ENCODE measurements around the gene CENPT. TPM values are rescaled to one million over a fixed set of nuclear protein-coding genes. Genes with fewer than 3 reads are reported as not detected.

Gene CENPT
- total RNA-seq, 4 donors from 2014 or later, result 140 to 311 (median 201) TPM

DNA sequence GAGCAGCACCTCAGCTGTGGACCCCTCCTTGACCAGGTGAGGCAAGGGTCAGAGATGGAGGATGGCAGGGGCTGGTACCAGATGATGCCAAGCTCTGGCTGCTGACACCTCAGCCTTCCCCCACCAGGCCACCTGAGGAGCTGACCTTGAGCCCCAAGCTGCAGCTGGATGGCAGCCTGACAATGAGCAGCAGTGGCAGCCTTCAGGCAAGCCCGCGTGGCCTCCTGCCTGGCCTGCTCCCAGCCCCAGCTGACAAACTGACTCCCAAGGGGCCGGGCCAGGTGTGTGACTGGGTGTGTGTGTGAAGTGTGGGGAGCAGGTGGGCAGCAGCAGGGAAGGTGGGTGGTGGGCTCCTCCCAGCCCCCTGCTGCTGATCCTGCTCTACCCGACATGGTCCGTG, 32.4 kb upstream of the CENPT start:
- H3K36me3 ChIP-seq, result peaks cover 76% of the 10 kb centered on the region

DNA sequence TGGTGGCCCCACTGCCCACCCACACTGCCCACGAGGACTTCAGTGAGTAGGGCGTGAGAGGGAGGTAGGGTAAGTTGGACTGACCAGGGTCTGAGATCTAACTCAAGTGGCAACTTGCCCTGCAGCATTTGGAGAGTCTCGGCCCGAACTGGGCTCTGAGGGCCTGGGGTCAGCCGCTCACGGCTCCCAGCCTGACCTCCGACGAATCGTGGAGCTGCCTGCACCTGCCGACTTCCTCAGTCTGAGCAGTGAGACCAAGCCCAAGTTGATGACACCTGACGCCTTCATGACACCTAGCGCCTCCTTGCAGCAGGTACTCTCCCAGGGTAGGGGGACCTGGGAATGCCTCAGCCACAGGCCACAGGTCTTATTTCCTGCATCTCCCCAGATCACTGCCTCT, 32.0 kb upstream of the CENPT start:
- 79% methylated on average over 8 of the region's 12 CpGs for WGBS
- no peak for TF ChIP-seq EP300 (IDR thresholded peaks at IDR 0.05)
- no peak for TF ChIP-seq POLR2A (IDR thresholded peaks at IDR 0.05)
- TF ChIP-seq, protein P1, sequence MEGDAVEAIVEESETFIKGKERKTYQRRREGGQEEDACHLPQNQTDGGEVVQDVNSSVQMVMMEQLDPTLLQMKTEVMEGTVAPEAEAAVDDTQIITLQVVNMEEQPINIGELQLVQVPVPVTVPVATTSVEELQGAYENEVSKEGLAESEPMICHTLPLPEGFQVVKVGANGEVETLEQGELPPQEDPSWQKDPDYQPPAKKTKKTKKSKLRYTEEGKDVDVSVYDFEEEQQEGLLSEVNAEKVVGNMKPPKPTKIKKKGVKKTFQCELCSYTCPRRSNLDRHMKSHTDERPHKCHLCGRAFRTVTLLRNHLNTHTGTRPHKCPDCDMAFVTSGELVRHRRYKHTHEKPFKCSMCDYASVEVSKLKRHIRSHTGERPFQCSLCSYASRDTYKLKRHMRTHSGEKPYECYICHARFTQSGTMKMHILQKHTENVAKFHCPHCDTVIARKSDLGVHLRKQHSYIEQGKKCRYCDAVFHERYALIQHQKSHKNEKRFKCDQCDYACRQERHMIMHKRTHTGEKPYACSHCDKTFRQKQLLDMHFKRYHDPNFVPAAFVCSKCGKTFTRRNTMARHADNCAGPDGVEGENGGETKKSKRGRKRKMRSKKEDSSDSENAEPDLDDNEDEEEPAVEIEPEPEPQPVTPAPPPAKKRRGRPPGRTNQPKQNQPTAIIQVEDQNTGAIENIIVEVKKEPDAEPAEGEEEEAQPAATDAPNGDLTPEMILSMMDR (IDR thresholded peaks at IDR 0.05), result no peak
- no peak for TF ChIP-seq POLR2AphosphoS5 (IDR thresholded peaks at IDR 0.05)
- H3K36me3 ChIP-seq, result peaks cover 76% of the 10 kb centered on the region

More for the DNA sequence above, 32.4 kb upstream of the CENPT start:
- Histone ChIP-seq H3K4me1 (peaks cover 24% of the 10 kb centered on the region), H3K9me3 (no peaks in the 10 kb centered on the region), H3K27me3 (no peaks in the 10 kb centered on the region), H3K27ac (no peak overlapping the region), H3K4me3 (no peak overlapping the region)
- TF ChIP-seq, protein P1 (IDR thresholded peaks at IDR 0.05), result no peak
- TF ChIP-seq EP300 (IDR thresholded peaks at IDR 0.05), result no peak
- TF ChIP-seq POLR2AphosphoS5 (IDR thresholded peaks at IDR 0.05), result no peak
- no peak for TF ChIP-seq POLR2A (IDR thresholded peaks at IDR 0.05)
- WGBS, result 84% methylated on average over 3 of the region's 5 CpGs
- no peak for DNase-seq (ENCODE audit: low spot score in 2 of 2)

DNA sequence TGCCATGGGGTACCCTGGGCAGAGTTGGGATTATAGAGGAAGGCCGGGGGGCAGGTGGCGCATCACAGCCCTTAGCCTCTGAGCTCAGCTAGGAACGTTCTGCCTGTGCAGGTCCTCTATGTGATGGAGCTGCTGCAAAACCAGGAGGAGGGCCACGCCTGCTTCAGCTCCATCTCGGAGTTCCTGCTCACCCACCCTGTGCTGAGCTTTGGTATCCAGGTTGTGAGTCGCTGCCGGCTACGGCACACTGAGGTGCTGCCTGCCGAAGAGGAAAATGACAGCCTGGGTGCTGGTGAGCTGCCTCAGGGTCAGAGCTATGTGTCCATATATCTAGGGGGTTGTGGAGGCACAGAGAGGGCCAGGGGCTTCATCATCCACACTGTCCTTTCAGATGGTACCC, 31.4 kb upstream of the CENPT start:
- no peaks in the 10 kb centered on the region for H3K27me3 ChIP-seq
- no peak overlapping the region for H3K4me3 ChIP-seq
- no peak for DNase-seq (ENCODE audit: low spot score in 2 of 2)
- H3K9me3 ChIP-seq, result no peaks in the 10 kb centered on the region
- 100% methylated on average over 7 of the region's 9 CpGs for WGBS
- no peak overlapping the region for H3K27ac ChIP-seq
- peaks cover 24% of the 10 kb centered on the region for H3K4me1 ChIP-seq
- H3K36me3 ChIP-seq, result peaks cover 73% of the 10 kb centered on the region
- no peak for TF ChIP-seq POLR2A (IDR thresholded peaks at IDR 0.05)
- TF ChIP-seq POLR2AphosphoS5 (IDR thresholded peaks at IDR 0.05), result no peak
- TF ChIP-seq, protein P1 (IDR thresholded peaks at IDR 0.05), result no peak
- TF ChIP-seq EP300 (IDR thresholded peaks at IDR 0.05), result no peak

More for the DNA sequence above, 32.0 kb upstream of the CENPT start:
- no peak overlapping the region for H3K27ac ChIP-seq
- no peak for DNase-seq (ENCODE audit: low spot score in 2 of 2)
- no peak overlapping the region for H3K4me3 ChIP-seq
- H3K27me3 ChIP-seq, result no peaks in the 10 kb centered on the region
- peaks cover 24% of the 10 kb centered on the region for H3K4me1 ChIP-seq
- no peaks in the 10 kb centered on the region for H3K9me3 ChIP-seq

DNA sequence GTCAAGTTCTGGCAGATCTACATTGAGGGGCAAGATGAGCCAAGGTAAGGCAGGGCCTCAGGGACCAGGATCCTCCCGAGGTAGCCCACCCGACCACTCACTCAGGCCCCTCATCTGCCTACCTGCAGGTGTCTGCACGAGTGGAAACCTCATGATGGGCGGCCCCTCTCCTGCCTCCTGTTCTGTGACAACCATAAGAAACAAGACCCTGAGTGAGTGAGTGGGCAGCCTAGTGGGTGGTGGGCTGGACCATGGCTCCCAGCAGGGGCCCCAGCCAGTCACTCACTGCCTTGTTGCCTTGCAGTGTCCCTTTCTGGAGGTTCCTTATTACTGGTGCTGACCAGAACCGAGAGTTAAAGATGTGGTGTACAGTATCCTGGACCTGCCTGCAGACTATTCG, 30.7 kb upstream of the CENPT start:
- TF ChIP-seq, protein P1 (IDR thresholded peaks at IDR 0.05), result no peak
- no peak for TF ChIP-seq EP300 (IDR thresholded peaks at IDR 0.05)
- no peak for TF ChIP-seq POLR2A (IDR thresholded peaks at IDR 0.05)
- no peak for TF ChIP-seq POLR2AphosphoS5 (IDR thresholded peaks at IDR 0.05)
- Histone ChIP-seq H3K27me3 (no peaks in the 10 kb centered on the region), H3K36me3 (peaks cover 69% of the 10 kb centered on the region), H3K4me3 (no peak overlapping the region), H3K4me1 (peaks cover 29% of the 10 kb centered on the region), H3K27ac (no peak overlapping the region), H3K9me3 (no peaks in the 10 kb centered on the region)
- WGBS, result 100% methylated on average over 2 of the region's 6 CpGs
- DNase-seq (ENCODE audit: low spot score in 2 of 2), result no peak

DNA sequence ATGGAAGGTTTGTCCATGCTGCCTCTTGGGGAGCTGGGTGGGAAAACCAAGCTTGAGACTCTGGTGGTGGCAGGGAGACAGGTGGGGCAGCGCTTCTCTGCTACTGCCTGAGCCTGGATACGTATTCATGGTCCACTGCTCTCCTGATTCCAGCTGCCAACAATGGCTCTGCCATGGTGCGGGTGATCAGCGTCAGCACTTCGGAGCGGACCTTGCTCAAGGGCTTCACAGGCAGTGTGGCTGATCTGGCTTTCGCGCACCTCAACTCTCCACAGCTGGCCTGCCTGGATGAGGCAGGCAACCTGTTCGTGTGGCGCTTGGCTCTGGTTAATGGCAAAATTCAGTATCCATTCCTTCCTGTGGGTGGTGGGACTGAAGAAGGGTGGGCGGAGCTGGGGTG, 29.6 kb upstream of the CENPT start:
- Histone ChIP-seq H3K4me3 (no peak overlapping the region), H3K4me1 (peaks cover 36% of the 10 kb centered on the region), H3K27me3 (no peaks in the 10 kb centered on the region), H3K9me3 (no peaks in the 10 kb centered on the region), H3K36me3 (peaks cover 57% of the 10 kb centered on the region), H3K27ac (no peak overlapping the region)
- no peak for DNase-seq (ENCODE audit: low spot score in 2 of 2)
- TF ChIP-seq POLR2A (IDR thresholded peaks at IDR 0.05), result no peak
- WGBS, result 100% methylated on average over 1 of the region's 11 CpGs

DNA sequence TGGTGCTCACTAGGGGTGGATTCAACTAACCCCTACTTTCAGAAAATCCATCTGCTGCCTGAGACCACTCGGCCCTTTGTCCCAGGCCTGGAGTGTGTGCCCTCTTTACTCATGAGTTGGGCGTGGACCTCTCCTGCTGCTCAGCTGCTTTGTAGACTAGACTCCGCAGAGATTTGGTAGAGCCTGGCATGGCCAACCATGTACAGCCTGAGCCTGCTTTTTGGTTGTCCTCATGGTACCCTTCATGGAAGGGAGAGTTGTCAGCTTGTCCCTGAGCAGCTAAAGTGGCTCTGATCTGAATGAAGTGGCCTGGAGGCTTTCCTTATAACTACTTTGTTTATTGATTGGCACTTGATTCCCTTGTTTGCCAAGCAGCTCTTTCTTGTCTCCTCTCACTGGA, 26.9 kb upstream of the CENPT start:
- DNase-seq (ENCODE audit: low spot score in 2 of 2), result no peak
- WGBS, result 45% methylated on average over 2 of the region's 3 CpGs
- peak overlapping the region; percentile 100 for H3K4me3 ChIP-seq
- H3K36me3 ChIP-seq, result peaks cover 49% of the 10 kb centered on the region
- peaks cover 38% of the 10 kb centered on the region for H3K4me1 ChIP-seq
- no peak overlapping the region for H3K27ac ChIP-seq
- TF ChIP-seq POLR2AphosphoS5 (IDR thresholded peaks at IDR 0.05), result no peak
- no peak for TF ChIP-seq EP300 (IDR thresholded peaks at IDR 0.05)
- TF ChIP-seq POLR2A (IDR thresholded peaks at IDR 0.05), result no peak
- TF ChIP-seq, protein P1 (IDR thresholded peaks at IDR 0.05), result no peak
- no peaks in the 10 kb centered on the region for H3K27me3 ChIP-seq
- H3K9me3 ChIP-seq, result no peaks in the 10 kb centered on the region
